CD4-positive, CD25-positive, alpha-beta regulatory T cell (primary cell): ENCODE results near the gene CHIT1. TPM values are rescaled to one million over a fixed set of nuclear protein-coding genes. Genes with fewer than 3 reads are reported as not detected.

Experiments
- ATAC-seq, 2 donors: fragments of 150-1000 bp; cut with Tn5 transposase; one replicate each; pipeline ENCODE4 v1.10.0; 2021; ENCODE audit warnings: low read depth in 2 of 2, moderate number of reproducible peaks in 2 of 2, moderate library complexity in 1 of 2
- DNase-seq, 3 donors: peaks; one replicate each; pipeline versions ENCODE4 v3.0.0 to v3.0.0-alpha.2; 2012 to 2022; ENCODE audit warnings: mixed read lengths in 1 of 3
- H3K27ac ChIP-seq: one replicate; pipeline ENCODE4 v1.7.0; 2013; ENCODE audit warnings: mild to moderate bottlenecking, low read length; ENCODE audit not compliant: insufficient read depth, poor library complexity, severe bottlenecking
- H3K27me3 ChIP-seq: one replicate; pipeline ENCODE4 v1.7.0; 2013; ENCODE audit warnings: low read length; ENCODE audit not compliant: control insufficient read depth, insufficient read depth
- H3K36me3 ChIP-seq: one replicate; pipeline ENCODE4 v1.7.0; 2013; ENCODE audit warnings: mild to moderate bottlenecking, low read length, moderate library complexity; ENCODE audit not compliant: control insufficient read depth, insufficient read depth
- H3K4me1 ChIP-seq: 2 replicates; pipeline ENCODE4 v1.7.0; 2013; ENCODE audit warnings: mild to moderate bottlenecking, low read length; ENCODE audit not compliant: insufficient read depth, control insufficient read depth, poor library complexity, severe bottlenecking
- H3K4me3 ChIP-seq: one replicate; pipeline ENCODE4 v1.7.0; 2013; ENCODE audit warnings: low read depth, mild to moderate bottlenecking, low read length, moderate library complexity
- H3K9me3 ChIP-seq, 2 experiments: 1 replicate in 1 of 2; 2 replicates in 1 of 2; pipeline ENCODE4 v1.7.0; 2013; ENCODE audit warnings: low read length in 2 of 2, mild to moderate bottlenecking in 1 of 2, moderate library complexity in 1 of 2; ENCODE audit not compliant: control insufficient read depth in 2 of 2
- H3K27ac Mint-ChIP-seq, 3 donors: one replicate each; pipeline ENCODE4 v1.8.0; 2020 to 2022; ENCODE audit warnings: mild to moderate bottlenecking in 3 of 3, mixed read lengths in 3 of 3, moderate library complexity in 2 of 3
- H3K27me3 Mint-ChIP-seq: one replicate; pipeline ENCODE4 v1.8.0; 2022; ENCODE audit warnings: mild to moderate bottlenecking, mixed read lengths
- H3K36me3 Mint-ChIP-seq: one replicate; pipeline ENCODE4 v1.8.0; 2020; ENCODE audit warnings: mixed read lengths
- H3K4me1 Mint-ChIP-seq, 4 donors: one replicate each; pipeline ENCODE4 v1.8.0; 2020 to 2022; ENCODE audit warnings: mixed read lengths in 4 of 4, mild to moderate bottlenecking in 1 of 4
- H3K4me3 Mint-ChIP-seq, 4 donors: one replicate each; pipeline ENCODE4 v1.8.0; 2020 to 2022; ENCODE audit warnings: mild to moderate bottlenecking in 4 of 4, mixed read lengths in 4 of 4, moderate library complexity in 3 of 4
- H3K9me3 Mint-ChIP-seq, 7 donors: one replicate each; pipeline ENCODE4 v1.8.0; 2020 to 2022; ENCODE audit warnings: mixed read lengths in 7 of 7, mild to moderate bottlenecking in 3 of 7, moderate library complexity in 2 of 7
- polyA plus RNA-seq, 4 donors: library from polyadenylated mRNA; unstranded; fragments of 300-500 nt; fragmentation: Illumina TruSeq; gene quantifications; one replicate each; pipeline ENCODE4 v1.2.3, GENCODE V29; 2021
- total RNA-seq: library from RNA; stranded (reverse); gene quantifications from one replicate; pipeline ENCODE4 v1.2.3, GENCODE V29; 2022

The CHIT1 gene
- total and polyA plus RNA-seq, 5 donors from 2014 or later: 0.17 TPM; not detected in 4

DNA sequence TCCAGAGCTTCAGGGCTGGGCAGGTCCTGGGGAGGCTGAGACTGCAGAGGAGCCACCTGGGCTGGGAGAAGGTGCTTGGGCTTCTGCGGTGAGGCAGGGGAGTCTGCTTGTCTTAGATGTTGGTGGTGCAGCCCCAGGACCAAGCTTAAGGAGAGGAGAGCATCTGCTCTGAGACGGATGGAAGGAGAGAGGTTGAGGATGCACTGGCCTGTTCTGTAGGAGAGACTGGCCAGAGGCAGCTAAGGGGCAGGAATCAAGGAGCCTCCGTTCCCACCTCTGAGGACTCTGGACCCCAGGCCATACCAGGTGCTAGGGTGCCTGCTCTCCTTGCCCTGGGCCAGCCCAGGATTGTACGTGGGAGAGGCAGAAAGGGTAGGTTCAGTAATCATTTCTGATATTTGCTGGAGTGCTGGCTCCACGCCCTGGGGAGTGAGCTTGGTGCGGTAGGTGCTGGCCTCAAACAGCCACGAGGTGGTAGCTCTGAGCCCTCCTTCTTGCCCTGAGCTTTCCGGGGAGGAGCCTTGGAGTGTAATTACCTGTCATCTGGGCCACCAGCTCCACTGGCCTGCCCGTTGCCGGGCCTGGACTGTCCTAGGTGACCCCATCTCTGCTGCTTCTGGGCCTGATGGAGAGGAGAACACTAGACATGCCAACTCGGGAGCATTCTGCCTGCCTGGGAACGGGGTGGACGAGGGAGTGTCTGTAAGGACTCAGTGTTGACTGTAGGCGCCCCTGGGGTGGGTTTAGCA lies 63.1 kb downstream of the CHIT1 start:
- Histone ChIP-seq H3K27me3 (peaks cover 6% of the 10 kb centered on the region), H3K36me3 (no peaks in the 10 kb centered on the region), H3K4me3 (no peak overlapping the region), H3K4me1 (no peaks in the 10 kb centered on the region), H3K9me3 (no peaks in the 10 kb centered on the region), H3K27ac (no peak overlapping the region)
- Mint-ChIP-seq H3K27me3 (peaks cover 13% of the 10 kb centered on the region), H3K27ac (no peak overlapping the region), H3K36me3 (no peaks in the 10 kb centered on the region), H3K9me3 (no peaks in the 10 kb centered on the region), H3K4me3 (no peak overlapping the region), H3K4me1 (no peaks in the 10 kb centered on the region)
- DNase-seq (peak in 1 of 3 donors; percentile 7), ATAC-seq (no peak)

Other genes with a start within 250 kb of the CHIT1 start
- gene TMEM183A, start 222.3 kb downstream of the CHIT1 start, total RNA-seq: 130 TPM
- gene TMEM183A, start 222.3 kb downstream of the CHIT1 start, polyA plus RNA-seq: 10 to 100 TPM; 53.6 to 73.8 (median 62.0) TPM
- 0.96 TPM for gene PPFIA4, start 203.2 kb downstream of the CHIT1 start, total RNA-seq
- gene PPFIA4, start 203.2 kb downstream of the CHIT1 start, polyA plus RNA-seq: not detected
- gene MYOG, start 143.7 kb downstream of the CHIT1 start, total RNA-seq: not detected
- not detected for gene MYOG, start 143.7 kb downstream of the CHIT1 start, polyA plus RNA-seq
- gene ADORA1, start 101.9 kb downstream of the CHIT1 start, total RNA-seq: not detected
- not detected for gene ADORA1, start 101.9 kb downstream of the CHIT1 start, polyA plus RNA-seq
- gene MYBPH, start 53.8 kb downstream of the CHIT1 start, total RNA-seq: not detected
- gene MYBPH, start 53.8 kb downstream of the CHIT1 start, polyA plus RNA-seq: not detected
- not detected for gene CHI3L1, start 43.0 kb downstream of the CHIT1 start, total RNA-seq
- gene CHI3L1, start 43.0 kb downstream of the CHIT1 start, polyA plus RNA-seq: not detected
- 1,002 TPM for gene BTG2, start 75.8 kb upstream of the CHIT1 start, total RNA-seq
- gene BTG2, start 75.8 kb upstream of the CHIT1 start, polyA plus RNA-seq: 100 to 1,000 TPM; 153 to 176 (median 165) TPM
- gene FMOD, start 121.4 kb upstream of the CHIT1 start, total RNA-seq: not detected
- gene FMOD, start 121.4 kb upstream of the CHIT1 start, polyA plus RNA-seq: not detected
- gene PRELP, start 246.1 kb upstream of the CHIT1 start, total RNA-seq: not detected
- gene PRELP, start 246.1 kb upstream of the CHIT1 start, polyA plus RNA-seq: not detected